Fibroblast of pulmonary artery (primary cell): ENCODE measurements around the gene SRGAP1.

Experiments used
- DNase-seq: peaks from one replicate; pipeline ENCODE4 v3.0.0-alpha.2; 2010; ENCODE audit warnings: low read depth
- H3K4me3 ChIP-seq: replicated peaks from 2 replicates; pipeline ENCODE4 v1.5.1; 2011; ENCODE audit warnings: low read depth, mild to moderate bottlenecking, control low read depth, low read length, moderate library complexity
- CTCF ChIP-seq: IDR thresholded peaks from 2 replicates; pipeline ENCODE4 v1.5.1; 2011; ENCODE audit warnings: mild to moderate bottlenecking, control low read depth, low read length, inconsistent platforms; ENCODE audit errors: missing control alignments

SRGAP1 gene

GRCh38 chr12:63845726-63846125 lies 1.2 kb downstream of the SRGAP1 start:
- TF ChIP-seq CTCF = no peak
- peak overlapping the region; percentile 99 for H3K4me3 ChIP-seq
- DNase-seq = peak; percentile 44

GRCh38 chr12:63846238-63846967 lies 1.9 kb downstream of the SRGAP1 start:
- no peak for DNase-seq
- no peak for TF ChIP-seq CTCF
- H3K4me3 ChIP-seq = peak overlapping the region; percentile 99

- no peak overlapping the region for H3K4me3 ChIP-seq
- no peak for TF ChIP-seq CTCF
- DNase-seq = no peak
Observed at GRCh38 chr12:63848450-63848849, 4.0 kb downstream of the SRGAP1 start.

- no peak for DNase-seq
- H3K4me3 ChIP-seq = no peak overlapping the region
Observed at GRCh38 chr12:63849106-63849620, 4.7 kb downstream of the SRGAP1 start.

GRCh38 chr12:63849641-63850040 lies 5.1 kb downstream of the SRGAP1 start:
- DNase-seq = no peak
- no peak overlapping the region for H3K4me3 ChIP-seq
- TF ChIP-seq CTCF = no peak

More at GRCh38 chr12:63849106-63849620, 4.7 kb downstream of the SRGAP1 start:
- TF ChIP-seq CTCF = no peak

GRCh38 chr12:63853978-63854377 lies 9.5 kb downstream of the SRGAP1 start:
- no peak for TF ChIP-seq CTCF
- DNase-seq = no peak
- no peak overlapping the region for H3K4me3 ChIP-seq

GRCh38 chr12:63855299-63855698 lies 10.8 kb downstream of the SRGAP1 start:
- no peak for TF ChIP-seq CTCF
- no peak overlapping the region for H3K4me3 ChIP-seq
- DNase-seq = no peak
